HepG2 (cell line): ENCODE results near the gene TUBB4B. TPM values are rescaled to one million over a fixed set of nuclear protein-coding genes. Genes with fewer than 3 reads are reported as not detected.
A peak's percentile ranks its signal among the peaks of the same experiment; 100 is the strongest.

Experiments
- FOXO1 ChIP-seq: sonication (generic); formaldehyde crosslinking; IDR thresholded peaks from 2 replicates; pipeline ENCODE4 v1.4.0; 2020; ENCODE audit warnings: missing genetic modification reagents
- HNRNPL ChIP-seq: fragments of 200-400 bp; formaldehyde crosslinking; IDR thresholded peaks from 2 replicates; pipeline ENCODE4 v1.6.1; 2017; ENCODE audit warnings: mild to moderate bottlenecking, low read depth, low read length
- MYPOP ChIP-seq: sonication (generic); formaldehyde crosslinking; IDR thresholded peaks from 2 replicates; pipeline ENCODE4 v1.8.1; 2023; ENCODE audit warnings: mild to moderate bottlenecking, moderate library complexity, missing genetic modification reagents
- NCOA2 ChIP-seq: sonication (generic); formaldehyde crosslinking; IDR thresholded peaks from 2 replicates; pipeline ENCODE4 v1.8.0; 2022; ENCODE audit warnings: inconsistent platforms
- NONO ChIP-seq, 2 experiments: fragments of 450-650 bp in 1 of 2; sonication (generic) in 1 of 2; formaldehyde crosslinking in 1 of 2; IDR thresholded peaks in 1 of 2; conservative IDR thresholded peaks in 1 of 2; 2 replicates each; pipeline versions ENCODE4 v1.6.1 to v1.8.0; 2017 to 2022; ENCODE audit warnings: mild to moderate bottlenecking in 1 of 2, missing genetic modification reagents in 1 of 2, moderate library complexity in 1 of 2
- PHF5A ChIP-seq: IDR thresholded peaks from one replicate; pipeline ENCODE4 v1.6.1; 2018; ENCODE audit warnings: low read depth, missing genetic modification reagents; ENCODE audit not compliant: unreplicated experiment
- POGK ChIP-seq: sonication (generic); formaldehyde crosslinking; conservative IDR thresholded peaks from 2 replicates; pipeline ENCODE4 v1.8.0; 2022; ENCODE audit warnings: mild to moderate bottlenecking, moderate library complexity, missing genetic modification reagents
- REXO4 ChIP-seq: sonication (generic); formaldehyde crosslinking; IDR thresholded peaks from 2 replicates; pipeline ENCODE4 v1.8.0; 2022; ENCODE audit warnings: missing genetic modification reagents, mild to moderate bottlenecking, borderline replicate concordance
- SIX1 ChIP-seq: sonication (generic); formaldehyde crosslinking; IDR thresholded peaks from 2 replicates; pipeline ENCODE4 v1.4.0; 2020; ENCODE audit warnings: missing genetic modification reagents, borderline replicate concordance
- STAG1 ChIP-seq: sonication (generic); formaldehyde crosslinking; IDR thresholded peaks from 2 replicates; pipeline ENCODE4 v1.4.0; 2020; ENCODE audit warnings: missing genetic modification reagents
- U2AF2 ChIP-seq: fragments of 200-400 bp; formaldehyde crosslinking; IDR thresholded peaks from 2 replicates; pipeline ENCODE4 v1.6.1; 2017; ENCODE audit warnings: low read depth, mild to moderate bottlenecking, low read length
- ZNF550 ChIP-seq: sonication (generic); formaldehyde crosslinking; IDR thresholded peaks from 2 replicates; pipeline ENCODE4 v1.4.0; 2020; ENCODE audit warnings: mild to moderate bottlenecking, missing genetic modification reagents, borderline replicate concordance
- ZNF574 ChIP-seq: sonication (generic); formaldehyde crosslinking; IDR thresholded peaks from 2 replicates; pipeline ENCODE4 v1.4.0; 2020; ENCODE audit warnings: missing genetic modification reagents
- ZNF629 ChIP-seq: sonication (generic); formaldehyde crosslinking; conservative IDR thresholded peaks from 2 replicates; pipeline ENCODE4 v1.5.0; 2020; ENCODE audit warnings: missing genetic modification reagents
- ZNF83 ChIP-seq: sonication (generic); formaldehyde crosslinking; IDR thresholded peaks from 2 replicates; pipeline ENCODE4 v1.4.0; 2020; ENCODE audit warnings: missing genetic modification reagents, mild to moderate bottlenecking, borderline replicate concordance
- polyA plus RNA-seq, 8 experiments: library from polyadenylated mRNA; depleted of rRNA in 3 of 8; stranded (reverse) in 7 of 8; unstranded in 1 of 8; fragments of >200 nt; fragmentation: Illumina TruSeq in 4 of 8; extraction: Trizol in 4 of 8; gene quantifications; 2 replicates each; pipeline versions ENCODE4 v1.2.1 to v1.2.3, GENCODE V29; 2011 to 2016; ENCODE audit warnings: low read depth in 4 of 8, missing spikeins in 1 of 8, mixed read lengths in 1 of 8; ENCODE audit not compliant: insufficient read depth in 1 of 8
- total RNA-seq, 5 experiments: library from RNA; depleted of rRNA; stranded (reverse); fragments of >200 nt; fragmentation: Illumina TruSeq; extraction: Trizol; gene quantifications; 2 replicates each; pipeline ENCODE4 v1.2.3, GENCODE V29; 2016; ENCODE audit warnings: low read depth in 1 of 5
- TF ChIP-seq, protein P1 (sequence below): sonication (generic); formaldehyde crosslinking; IDR thresholded peaks from 2 replicates; pipeline ENCODE4 v1.9.0; 2021; ENCODE audit warnings: missing genetic modification reagents, mild to moderate bottlenecking, borderline replicate concordance
- TF ChIP-seq, protein P2 (sequence below): sonication (generic); formaldehyde crosslinking; IDR thresholded peaks from 2 replicates; pipeline ENCODE4 v1.9.0; 2021; ENCODE audit warnings: missing genetic modification reagents, borderline replicate concordance
- TF ChIP-seq, protein P3 (sequence below): sonication (generic); formaldehyde crosslinking; IDR thresholded peaks from 2 replicates; pipeline ENCODE4 v1.8.1; 2023; ENCODE audit warnings: missing genetic modification reagents, mild to moderate bottlenecking, borderline replicate concordance

TUBB4B gene
- total and polyA plus RNA-seq, 2 of the 13 experiments (the other 11 are each of a cell fraction or from before 2014, with no cell fraction given), result 182 to 412 TPM

- TF ChIP-seq MYPOP (no peak), REXO4 (CRISPR knock-in tag) (no peak), NONO (IDR thresholded peaks at IDR 0.05) (no peak), NONO (CRISPR knock-in tag; conservative IDR thresholded peaks at IDR 0.05) (peak; percentile 57; the same call in 1 of the 2 replicates), ZNF574 (CRISPR knock-in tag) (peak; percentile 8), NCOA2 (CRISPR knock-in tag) (no peak), U2AF2 (no peak), STAG1 (CRISPR knock-in tag) (peak; percentile 98), SIX1 (CRISPR knock-in tag) (no peak), FOXO1 (CRISPR knock-in tag) (peak; percentile 29; the same call in 1 of the 2 replicates), ZNF629 (0 out of 2 replicates have a peak, but pooled peaks have one; percentile 10), HNRNPL (peak; percentile 86), ZNF550 (CRISPR knock-in tag) (no peak), POGK (peak; percentile 52; the same call in 1 of the 2 replicates), ZNF83 (CRISPR knock-in tag) (no peak), PHF5A (CRISPR knock-in tag) (no peak)
- TF ChIP-seq, protein P1, sequence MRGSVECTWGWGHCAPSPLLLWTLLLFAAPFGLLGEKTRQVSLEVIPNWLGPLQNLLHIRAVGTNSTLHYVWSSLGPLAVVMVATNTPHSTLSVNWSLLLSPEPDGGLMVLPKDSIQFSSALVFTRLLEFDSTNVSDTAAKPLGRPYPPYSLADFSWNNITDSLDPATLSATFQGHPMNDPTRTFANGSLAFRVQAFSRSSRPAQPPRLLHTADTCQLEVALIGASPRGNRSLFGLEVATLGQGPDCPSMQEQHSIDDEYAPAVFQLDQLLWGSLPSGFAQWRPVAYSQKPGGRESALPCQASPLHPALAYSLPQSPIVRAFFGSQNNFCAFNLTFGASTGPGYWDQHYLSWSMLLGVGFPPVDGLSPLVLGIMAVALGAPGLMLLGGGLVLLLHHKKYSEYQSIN (CRISPR knock-in tag), result no peak
- TF ChIP-seq, protein P2, sequence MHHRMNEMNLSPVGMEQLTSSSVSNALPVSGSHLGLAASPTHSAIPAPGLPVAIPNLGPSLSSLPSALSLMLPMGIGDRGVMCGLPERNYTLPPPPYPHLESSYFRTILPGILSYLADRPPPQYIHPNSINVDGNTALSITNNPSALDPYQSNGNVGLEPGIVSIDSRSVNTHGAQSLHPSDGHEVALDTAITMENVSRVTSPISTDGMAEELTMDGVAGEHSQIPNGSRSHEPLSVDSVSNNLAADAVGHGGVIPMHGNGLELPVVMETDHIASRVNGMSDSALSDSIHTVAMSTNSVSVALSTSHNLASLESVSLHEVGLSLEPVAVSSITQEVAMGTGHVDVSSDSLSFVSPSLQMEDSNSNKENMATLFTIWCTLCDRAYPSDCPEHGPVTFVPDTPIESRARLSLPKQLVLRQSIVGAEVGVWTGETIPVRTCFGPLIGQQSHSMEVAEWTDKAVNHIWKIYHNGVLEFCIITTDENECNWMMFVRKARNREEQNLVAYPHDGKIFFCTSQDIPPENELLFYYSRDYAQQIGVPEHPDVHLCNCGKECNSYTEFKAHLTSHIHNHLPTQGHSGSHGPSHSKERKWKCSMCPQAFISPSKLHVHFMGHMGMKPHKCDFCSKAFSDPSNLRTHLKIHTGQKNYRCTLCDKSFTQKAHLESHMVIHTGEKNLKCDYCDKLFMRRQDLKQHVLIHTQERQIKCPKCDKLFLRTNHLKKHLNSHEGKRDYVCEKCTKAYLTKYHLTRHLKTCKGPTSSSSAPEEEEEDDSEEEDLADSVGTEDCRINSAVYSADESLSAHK, result no peak
- TF ChIP-seq, protein P3, sequence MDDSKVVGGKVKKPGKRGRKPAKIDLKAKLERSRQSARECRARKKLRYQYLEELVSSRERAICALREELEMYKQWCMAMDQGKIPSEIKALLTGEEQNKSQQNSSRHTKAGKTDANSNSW, result no peak
These were observed 13.8 kb upstream of the TUBB4B start, which contains the start of gene RNF224 (continued) for GRCh38 chr9:137227054-137227852.
